HL-60/S4 (cell line): Measurements from ENCODE around the gene ADAM22.

ENCODE experiments used
- in situ Hi-C: fragments of 300-500 bp; cut with MboI; formaldehyde crosslinking; loops from 2 replicates; pipeline ENCODE4 v1.14.3; 2022; ENCODE audit warnings: low sequenced_read_pairs

ADAM22 gene

DNA sequence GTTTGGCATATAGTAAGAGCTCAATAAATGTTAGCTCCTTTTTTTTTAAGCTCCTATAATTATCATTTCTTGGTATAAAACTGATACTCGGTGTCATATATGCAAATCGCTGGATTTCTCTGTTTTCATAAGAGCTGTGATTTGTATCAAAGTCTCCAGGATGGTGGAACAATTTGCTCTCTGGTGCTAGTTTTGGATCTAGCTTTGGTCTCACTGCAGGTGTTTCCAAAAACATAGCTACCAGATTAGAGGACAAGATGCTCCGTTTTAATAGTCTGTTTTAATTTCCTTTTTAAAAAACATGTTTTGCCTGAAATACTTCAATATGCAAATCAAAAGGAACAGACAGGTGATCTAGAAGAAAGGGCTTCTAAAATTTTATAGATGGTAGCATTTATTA, 25.3 kb downstream of the ADAM22 start:
- in situ Hi-C loops, result no loop called here

DNA sequence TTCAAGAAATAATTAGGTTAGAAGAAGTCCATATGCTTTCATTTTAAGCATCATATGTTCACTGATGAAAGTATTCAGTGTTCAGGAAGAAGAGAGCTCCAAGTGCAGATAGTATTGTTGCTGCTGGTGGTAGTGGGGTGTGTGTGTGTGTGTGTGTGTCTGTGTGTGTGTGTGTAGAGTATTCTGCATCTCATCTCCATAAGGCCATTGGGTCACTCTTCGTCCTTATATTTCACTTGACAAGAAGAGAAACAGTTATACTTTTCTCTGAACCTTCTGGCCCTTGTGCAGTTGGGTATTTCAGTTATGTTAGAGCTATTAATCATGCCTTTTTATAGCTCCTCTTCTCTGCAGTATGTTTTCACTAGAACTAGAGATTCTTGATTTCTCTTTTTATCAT, 26.2 kb downstream of the ADAM22 start:
- in situ Hi-C loops, result no loop called here

DNA sequence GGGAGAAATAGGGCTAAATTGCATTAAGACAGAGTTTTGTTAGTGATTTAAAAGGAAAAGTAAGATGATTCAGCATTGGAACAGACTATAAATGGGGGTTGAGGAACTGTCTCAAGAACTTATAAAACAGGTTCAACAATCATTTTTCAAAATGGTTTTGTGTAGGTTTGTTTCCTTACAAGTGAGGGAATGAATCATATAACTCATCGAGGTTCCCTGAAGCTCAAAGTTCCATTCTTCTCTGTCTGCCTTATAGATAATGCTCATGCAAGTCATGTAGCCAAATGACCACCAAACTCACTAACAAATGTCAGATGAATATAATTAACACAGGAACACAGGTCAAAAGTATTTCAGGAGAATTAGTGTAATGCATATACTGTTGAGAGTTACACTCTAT, 27.7 kb downstream of the ADAM22 start:
- in situ Hi-C loops, result no loop called here

DNA sequence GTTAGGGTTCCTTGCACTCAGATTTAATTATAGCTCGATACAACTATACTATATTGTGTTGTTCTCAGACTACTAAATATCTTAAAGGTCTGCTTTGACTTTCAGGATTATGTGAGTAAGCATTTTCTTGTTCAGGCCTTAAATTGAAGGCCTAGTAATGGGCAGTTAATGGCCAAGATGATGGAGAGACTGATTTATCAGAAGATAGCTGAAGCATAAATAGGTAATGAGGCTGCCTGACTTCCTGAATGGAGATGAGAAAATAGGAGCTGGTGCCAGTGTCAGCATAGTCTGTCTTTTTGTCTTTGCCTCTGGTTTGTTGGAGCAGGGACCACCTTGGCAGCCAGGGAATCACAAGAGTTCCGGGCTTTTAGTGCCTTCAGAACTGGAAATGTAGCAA, 32.2 kb downstream of the ADAM22 start:
- in situ Hi-C loops, result no loop called here

DNA sequence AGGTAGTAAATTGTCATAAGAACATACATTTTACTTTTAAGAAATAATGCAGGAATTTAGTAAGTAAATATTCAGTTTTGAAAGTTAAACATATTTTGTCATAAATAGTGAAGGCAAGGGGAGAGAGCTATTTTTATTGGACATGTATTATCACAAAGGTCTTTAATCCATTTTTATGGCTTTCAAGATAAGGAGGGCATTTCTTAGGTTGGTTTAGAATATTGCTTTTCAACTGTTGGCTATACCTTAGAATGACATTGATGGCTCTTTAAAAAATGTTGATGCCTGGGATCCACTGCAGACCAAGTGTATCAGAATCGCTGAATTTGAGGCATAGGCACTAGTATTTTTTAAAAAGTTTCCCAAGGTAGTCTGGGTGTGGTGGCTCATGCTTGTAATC, 34.0 kb downstream of the ADAM22 start:
- in situ Hi-C loops, result no loop called here

DNA sequence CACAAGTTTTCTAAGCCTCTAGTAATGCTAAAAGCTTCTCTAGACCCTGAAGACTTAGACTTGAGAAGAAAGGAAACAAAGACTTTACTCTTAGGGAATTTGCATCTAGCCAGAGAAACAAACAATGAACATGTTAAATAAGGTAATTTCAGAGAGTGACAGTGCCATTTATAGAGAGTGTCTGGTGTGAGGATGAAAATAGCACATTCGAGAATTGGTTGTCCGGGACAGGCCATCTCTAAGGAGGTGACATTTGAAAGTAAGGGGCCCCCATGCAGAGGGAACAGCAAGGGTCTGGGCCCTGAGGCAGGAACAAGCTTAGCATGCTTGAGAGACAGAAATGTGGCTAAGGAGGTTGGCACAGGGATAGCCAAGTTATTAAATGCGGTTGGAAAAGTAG, 48.1 kb downstream of the ADAM22 start:
- in situ Hi-C loops, result no loop called here

DNA sequence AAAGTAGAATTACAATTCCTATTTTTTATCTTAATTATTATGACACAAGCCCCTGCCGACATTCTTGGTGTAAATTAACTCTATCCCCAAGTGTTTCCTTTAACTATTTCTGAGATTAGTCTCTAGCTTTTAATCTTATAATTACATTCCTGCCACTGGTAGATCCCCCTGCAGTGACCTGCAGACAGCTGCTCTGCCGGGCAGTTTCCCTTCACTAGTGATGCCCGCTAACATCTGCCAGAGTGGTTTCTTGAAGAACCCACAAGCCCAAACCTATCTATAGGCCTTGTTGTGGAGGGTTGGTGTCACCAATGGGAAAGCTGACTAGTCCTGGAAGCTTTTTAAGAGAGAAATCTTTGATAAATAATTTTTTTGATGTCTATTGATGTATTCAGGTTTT, 50.0 kb downstream of the ADAM22 start:
- in situ Hi-C loops, result no loop called here

DNA sequence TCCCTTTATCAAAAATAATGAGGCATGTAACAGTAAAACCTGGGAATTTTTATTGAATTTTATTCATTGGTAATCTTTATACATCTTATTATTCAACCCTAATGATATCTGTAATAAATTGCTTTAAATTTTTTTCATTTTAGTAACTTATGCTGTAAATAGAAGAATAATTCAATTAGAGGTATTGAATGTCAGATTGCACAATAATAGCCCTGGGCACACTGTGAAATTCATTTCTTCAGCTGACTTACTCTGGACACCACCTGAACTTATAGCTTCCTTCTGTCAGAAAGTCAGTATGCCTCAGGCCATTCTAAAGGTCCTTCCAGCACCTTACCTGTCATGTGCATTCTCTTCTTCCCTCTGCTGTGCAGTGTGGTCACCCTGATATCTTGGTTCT, 59.2 kb downstream of the ADAM22 start:
- in situ Hi-C loops, result no loop called here

DNA sequence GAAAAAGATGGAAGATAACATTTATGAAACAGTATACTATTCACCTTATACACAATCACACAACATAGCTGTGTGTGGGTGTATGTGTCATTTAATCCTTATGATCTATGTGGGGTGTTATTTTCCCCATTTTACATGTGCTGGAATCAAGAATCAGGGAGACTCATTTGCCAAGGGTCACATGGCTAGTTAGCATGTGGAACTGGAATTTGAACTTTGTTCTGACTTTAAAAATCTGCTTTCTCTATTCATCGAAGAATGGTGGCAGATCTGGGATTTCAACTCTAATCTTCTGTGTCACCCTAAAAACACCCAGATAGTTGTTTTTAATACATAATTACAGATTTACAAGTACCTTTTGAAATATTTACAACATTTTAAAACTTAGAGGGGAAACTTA, 65.2 kb downstream of the ADAM22 start:
- in situ Hi-C loops, result no loop called here

DNA sequence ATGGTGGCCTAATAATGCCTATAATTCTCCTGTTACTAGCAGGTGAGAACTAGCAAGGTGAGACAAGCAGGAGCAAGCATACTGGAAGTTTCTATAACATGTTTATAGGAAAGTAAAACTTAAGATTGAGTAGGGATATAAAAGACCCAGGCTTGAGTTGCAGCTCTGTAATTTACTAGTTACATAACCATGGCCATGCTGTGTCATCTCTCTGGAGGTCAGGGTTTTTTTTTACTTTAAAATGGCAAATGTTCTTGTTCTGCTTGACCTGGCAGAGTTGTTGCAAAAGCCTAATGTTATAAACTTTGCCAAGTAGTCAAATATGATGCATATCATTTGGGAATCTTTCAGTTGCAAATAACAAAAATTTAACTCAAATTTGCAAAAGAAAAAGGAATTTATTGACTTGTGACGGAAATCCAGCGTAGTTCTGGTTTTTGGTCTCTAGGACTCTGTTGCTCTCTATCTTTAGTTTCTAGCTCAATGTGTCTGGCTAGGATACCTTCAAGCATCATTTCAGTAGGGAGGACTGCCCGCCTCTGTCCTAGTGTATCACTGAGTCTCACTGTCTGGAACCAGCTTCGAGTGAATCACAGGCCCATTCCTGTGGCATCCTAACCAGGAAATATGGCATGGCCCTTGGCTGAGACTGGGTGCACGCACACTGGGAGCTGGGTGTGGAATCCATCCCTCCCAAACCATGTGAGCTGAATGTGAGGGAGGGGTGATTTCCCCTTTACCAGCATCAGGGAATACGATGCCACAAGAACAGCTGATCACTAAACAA, 67.9 kb downstream of the ADAM22 start:
- in situ Hi-C loops, result no loop called here

DNA sequence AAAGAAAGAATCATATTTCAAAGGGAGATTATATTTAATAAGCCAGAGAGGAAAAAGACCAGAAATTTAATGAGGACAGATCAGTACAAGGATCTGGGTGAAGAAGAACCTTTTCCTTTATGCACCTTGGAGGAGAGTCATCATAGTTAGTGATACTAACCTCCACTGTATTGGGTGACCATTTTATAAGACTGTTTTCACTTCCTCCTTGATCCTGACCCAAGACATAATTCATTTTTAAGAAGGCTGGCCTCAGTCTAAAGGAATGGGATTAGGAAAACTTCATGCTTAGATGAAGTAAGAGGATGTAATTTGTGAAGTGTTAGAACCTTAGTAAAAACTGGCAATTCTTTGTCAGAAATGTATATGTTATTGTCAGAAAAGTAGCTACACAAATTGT, 68.6 kb downstream of the ADAM22 start:
- in situ Hi-C loops, result no loop called here

DNA sequence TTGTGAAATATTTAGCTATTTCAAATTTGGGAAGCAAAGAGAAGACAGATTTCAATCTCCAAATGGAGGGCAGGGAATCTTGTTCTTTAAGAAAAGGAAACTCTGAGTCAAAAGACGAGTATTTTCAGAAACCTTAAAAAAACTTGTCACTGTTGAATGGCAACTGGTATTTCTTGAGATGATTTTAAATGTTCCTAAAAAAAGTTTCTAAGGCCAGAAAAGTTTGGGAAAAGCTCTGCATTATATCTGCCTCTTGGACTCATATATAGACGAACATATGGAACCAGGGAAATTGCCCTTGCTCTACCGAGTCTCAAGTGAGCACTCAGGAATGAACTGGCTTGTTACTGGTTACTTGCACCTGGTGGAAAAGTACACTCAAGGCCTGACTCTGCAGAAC, 69.5 kb downstream of the ADAM22 start:
- in situ Hi-C loops, result no loop called here

DNA sequence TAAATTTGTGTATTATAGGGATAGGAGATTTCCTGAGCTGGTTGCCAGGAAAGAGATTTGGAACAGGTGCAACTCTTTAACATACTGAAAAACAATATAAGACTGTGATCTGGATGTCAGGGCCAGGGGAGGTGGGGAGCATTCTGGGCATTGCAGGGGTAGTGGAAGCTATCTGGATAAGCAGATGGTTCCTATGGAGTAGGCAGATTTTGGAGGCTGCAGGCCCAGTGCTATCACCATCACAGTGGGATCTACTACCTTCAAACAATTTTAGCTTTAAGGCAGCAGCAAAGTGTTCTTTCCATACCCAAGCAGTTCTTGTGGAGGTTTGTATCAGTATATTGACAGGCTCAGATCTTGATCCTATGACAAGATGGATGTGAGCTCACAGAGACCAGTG, 71.1 kb downstream of the ADAM22 start:
- in situ Hi-C loops, result no loop called here

DNA sequence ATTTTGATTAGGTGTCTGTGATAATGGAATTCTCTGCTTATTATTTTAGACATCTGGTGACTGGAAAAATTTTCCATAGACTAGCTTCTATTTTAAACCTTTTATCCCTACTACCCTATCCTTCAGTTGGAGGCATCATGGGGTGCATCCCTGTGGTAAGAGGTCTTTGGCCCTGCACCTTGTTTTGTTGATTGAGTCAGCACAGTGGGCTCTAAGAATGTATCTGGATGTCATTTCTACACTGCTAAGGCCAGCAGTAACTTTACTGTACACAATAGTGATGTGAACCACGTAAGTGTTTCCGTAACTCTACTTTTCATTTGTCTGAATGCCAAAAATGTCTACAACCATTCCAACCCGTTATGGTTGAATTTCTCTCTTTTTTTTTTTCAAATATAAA, 75.6 kb downstream of the ADAM22 start:
- in situ Hi-C loops, result no loop called here

DNA sequence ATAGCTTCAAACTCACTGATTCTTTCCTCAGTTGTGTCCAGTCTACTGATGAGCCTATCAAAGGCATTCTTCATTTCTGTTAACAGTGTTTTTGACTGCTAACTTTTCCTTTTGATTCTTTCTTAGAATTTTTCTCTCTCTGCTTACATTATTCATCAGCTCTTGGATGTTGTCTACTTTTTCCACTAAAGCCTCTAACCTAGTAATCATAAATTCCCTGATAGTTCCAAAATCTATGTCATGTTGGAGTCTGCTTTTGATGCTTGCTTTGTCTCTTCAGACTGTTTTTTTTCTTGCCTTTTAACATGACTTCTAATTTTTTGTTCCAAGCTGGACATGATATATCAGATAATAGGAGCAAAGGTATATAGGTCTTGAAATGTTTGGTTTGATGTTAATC, 78.0 kb downstream of the ADAM22 start:
- in situ Hi-C loops, result no loop called here

DNA sequence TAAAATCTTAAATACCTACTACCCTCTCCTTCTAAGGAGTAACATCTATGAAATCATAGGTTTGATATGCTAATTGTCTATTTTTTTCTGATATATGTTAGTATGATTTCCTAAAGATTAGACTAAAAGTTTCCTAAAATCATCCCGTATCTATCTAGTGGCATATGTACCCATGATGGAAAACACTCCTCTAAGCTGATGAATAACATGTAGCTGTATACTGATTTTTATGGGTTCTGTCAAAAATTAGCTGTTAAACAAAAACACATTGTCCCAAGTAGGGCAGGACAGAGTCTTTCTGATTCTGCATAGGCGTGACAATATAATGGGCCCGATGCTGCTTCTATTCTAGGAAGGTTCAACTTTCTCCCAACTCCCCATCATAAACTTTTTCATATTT, 79.9 kb downstream of the ADAM22 start:
- in situ Hi-C loops, result no loop called here

DNA sequence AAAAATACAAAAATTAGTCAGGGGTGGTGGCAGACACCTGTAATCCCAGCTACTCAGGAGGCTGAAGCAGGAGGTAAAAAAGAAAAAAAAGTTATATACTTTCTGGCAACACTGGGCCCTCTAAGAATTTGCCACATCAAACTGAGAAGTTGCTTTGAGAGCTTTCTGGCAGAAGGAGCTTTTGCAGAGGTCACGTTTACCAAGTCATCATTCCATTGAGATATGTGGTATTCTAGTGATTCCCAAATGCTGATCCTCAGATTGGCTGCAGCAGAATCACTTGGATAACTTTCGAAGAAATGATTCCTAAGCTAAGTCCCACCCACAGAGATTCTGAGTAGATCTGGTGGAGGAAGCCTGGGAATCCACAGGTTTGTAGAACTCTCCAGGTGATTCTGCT, 80.5 kb downstream of the ADAM22 start:
- in situ Hi-C loops, result no loop called here

DNA sequence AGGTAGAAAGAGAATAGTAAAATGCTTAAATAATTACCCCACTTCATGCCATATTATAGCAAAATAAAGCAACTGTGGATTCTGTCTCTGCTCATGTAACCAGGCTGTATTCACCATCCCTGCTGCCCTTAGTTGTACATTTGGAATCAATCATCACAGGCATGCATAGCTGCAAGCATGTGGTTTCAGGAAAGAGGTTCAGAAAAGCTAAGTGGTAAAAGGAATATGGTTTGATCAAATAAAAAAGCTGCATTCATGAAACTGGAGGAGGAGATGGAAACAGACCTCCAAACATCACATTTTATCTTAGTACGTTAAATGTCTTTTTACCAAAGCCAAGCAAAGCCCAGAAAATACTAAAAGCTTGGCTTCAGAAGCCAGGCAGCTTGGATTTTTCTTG, 81.3 kb downstream of the ADAM22 start:
- in situ Hi-C loops, result no loop called here

DNA sequence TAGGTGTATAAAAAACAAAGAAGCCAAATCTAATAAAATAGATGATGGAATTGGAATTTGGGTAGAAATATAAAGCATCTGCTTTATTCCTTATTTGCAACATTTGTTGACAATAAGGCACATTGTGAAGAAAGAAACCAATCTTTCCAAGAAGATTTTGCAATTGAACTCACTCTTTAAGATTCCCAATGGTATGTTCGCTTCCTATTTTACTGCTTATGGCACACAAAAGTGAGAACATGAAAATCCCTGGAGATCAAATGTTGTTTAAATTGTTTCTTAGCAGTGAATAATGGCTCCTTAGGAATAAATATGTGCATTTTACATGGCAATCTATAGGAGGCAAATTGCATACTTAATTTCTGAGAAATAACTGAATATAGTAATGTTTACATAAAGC, 84.5 kb downstream of the ADAM22 start:
- in situ Hi-C loops, result no loop called here

DNA sequence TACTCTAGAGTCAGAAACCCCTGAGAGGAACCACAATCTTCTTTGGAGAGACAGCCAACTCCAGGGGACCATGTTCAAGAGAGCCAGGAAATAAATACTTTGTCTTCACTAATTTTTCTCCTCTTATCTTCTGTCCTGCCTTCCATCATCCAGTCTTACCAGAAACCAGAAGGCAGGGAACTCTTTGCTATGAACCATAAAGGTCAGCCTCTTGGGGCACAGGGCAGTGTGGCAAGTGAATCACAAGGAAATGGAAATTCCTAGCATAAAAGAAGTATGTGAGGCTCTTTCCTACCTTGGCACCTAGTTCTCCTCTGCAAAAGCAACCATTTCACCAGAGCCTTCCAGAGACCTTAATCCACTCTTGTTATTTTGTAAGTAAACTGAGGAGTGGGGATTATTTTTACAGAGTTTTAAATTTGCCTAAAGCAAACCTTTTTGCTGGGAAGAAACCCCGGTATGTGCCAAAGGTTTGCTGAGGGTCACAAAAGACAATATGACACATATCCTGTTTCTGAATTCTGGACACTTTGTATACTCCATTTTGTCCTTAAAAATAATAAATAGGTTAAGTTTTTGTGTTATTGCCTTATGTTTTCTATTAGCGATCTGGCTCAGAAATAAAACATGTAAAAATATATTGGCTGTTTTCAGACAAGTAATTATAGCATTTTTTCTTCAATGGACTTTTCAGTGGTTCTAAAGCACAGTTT, 87.1 kb downstream of the ADAM22 start:
- in situ Hi-C loops, result no loop called here

DNA sequence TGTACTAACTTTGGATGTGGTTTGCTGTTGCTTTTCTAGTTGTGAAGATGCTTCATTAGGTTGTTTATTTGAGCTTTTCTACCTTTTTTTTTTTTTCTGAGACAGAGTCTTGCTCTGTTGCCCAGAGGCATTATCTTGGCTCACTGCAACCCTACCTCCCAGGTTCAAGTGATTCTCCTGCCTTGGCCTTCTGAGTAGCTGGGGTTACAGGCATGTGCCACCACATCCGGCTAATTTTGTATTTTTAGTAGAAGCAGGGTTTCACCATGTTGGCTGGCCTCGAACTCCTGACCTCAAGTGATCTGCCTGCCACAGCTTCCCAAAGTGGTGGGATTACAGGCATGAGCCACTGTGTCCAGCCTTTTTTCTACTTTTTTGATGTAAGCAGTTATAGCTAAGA, 93.7 kb downstream of the ADAM22 start:
- in situ Hi-C loops, result no loop called here

DNA sequence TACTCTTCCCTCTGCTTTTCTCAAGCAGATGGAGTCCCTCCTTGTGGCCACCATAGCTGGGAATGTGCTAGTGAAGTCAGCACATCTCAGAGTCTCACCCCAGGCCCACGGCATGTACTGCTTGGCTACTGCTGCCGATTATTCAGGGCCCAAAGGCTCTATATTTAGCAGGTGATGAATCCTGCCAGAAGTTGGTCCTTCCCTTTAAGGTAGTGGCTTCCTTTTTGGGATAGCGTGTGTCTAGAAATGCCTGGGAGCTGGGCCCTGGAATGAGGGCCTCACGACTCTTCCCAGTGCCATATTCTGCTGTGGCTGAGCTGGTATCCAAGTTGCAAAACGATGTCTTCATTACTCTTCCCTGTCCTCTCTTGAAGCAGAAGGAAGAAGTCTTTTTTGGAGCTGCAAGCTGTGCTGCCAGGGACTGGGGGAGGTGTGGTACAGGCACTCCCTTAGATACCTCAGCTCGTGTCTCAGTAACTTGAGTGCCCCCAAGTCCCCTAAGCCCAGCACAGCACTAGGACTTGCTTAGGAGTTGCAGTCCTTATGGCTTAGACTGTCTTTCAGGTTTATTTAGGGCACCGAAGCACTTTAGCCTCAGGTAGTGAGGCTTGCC, 100.1 kb downstream of the ADAM22 start:
- in situ Hi-C loops, result no loop called here
